SW480 (cell line): ENCODE data around the gene SUSD6.
A peak's percentile ranks its signal among the peaks of the same experiment; 100 is the strongest.

Experiments
- DNase-seq: peaks from one replicate; pipeline ENCODE4 v3.0.0-alpha.2; 2016; ENCODE audit warnings: low spot score

SUSD6 gene, protein sequence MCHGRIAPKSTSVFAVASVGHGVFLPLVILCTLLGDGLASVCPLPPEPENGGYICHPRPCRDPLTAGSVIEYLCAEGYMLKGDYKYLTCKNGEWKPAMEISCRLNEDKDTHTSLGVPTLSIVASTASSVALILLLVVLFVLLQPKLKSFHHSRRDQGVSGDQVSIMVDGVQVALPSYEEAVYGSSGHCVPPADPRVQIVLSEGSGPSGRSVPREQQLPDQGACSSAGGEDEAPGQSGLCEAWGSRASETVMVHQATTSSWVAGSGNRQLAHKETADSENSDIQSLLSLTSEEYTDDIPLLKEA

DNA sequence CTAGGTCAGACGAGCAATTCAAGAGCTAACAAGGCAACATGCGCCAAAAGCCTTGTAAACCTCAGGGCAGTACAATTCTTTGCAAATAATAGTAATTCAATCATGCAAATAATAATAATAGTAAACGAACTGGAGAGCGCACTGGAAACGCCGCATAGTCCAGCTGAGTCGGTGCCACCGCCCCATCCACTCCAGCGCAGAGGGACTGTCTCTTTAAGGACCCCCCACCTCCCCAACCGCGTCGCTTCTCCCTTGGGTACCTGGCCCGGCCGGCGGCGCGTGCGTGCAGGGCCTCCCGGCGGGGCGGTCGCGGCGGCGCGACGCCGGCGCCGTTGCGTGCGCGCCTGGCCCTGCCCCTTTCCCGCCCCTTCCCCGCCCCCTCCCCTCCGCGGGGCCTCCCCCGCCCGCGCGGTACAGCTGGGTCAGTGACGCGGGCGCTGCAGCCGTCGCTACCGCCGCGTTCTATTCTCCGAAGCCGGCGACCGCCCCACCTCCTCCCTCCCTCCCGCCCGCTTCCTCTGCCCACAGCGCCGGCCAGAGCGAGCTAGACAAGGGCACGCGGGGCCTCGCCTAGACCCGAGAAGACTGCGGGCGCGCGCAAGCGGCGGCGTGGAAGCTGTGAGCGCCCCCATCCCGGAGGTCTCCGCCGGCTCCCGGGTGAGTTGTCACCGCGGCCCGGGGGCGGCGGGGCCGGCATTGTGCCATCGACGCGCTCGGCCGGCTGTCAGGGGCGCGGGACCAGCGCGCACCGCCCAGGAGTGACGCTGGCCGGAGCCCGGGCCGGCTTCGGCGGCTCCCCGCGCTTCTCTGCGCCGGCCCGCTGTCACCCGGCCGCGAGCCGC lies at the start of gene SUSD6:
Gene SUSD6 (plus strand): TSS at position 425 of the 842 bp plus-strand sequence. CDS start 46,997 bp downstream, outside the sequence.
- peak; percentile 92 for DNase-seq

DNA sequence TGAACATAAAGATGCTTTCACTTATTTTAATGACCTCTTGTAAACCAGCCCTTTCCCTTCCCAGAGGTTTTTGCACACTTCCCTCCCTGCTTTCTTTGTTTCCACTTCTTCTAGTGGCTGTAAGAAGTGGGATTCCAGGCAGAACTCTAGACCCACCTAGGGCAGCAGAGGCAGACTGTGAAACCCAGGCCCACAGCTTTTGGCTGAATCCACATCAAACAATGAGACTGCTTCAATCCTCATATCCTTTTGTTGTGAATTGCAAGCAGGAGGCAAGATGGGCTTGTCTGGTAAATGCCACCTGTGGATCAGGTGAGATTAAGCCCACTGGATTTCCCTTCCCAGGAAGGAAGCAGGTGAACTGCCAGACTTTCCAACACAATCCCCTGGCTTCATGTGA lies 49.5 kb upstream of the SUSD6 start:
- DNase-seq = no peak

DNA sequence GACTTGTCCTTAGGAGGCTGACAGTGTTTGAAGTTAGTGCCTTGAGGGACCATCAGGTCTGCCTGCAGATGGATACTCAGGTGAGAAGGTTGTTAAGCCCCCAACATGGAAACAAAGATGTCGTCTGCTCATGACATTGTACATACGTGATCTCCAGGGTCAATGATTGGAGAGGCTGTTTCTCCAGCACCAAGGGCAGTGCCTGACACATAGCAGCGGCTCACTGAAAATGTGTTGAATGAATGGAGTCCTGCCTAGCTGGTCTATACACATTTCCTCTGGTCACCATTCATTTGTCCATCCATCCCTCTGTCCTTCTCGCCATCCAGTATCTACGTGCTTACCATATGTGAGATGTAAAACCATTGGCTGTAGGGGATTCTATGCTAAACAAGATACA lies 43.8 kb upstream of the SUSD6 start:
- no peak for DNase-seq

DNA sequence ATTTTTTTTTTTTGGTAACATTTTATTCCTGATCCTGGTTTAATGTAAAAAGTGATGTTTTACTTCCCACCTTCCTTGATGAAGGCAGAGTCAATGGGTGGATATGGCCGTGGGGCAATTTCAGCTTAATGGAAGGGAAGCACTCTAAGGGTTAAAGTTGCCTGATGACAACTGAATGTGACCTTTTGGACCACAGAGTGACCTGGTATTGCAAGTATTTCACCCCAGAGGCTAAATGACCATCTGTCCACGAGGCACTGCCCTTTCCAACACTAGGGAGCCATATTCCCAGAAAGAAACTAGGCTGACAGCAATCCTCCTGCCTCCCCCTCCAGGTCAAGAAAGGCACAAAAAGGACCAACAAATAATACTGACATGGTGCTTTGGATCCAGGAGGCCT lies 41.5 kb upstream of the SUSD6 start:
- no peak for DNase-seq

DNA sequence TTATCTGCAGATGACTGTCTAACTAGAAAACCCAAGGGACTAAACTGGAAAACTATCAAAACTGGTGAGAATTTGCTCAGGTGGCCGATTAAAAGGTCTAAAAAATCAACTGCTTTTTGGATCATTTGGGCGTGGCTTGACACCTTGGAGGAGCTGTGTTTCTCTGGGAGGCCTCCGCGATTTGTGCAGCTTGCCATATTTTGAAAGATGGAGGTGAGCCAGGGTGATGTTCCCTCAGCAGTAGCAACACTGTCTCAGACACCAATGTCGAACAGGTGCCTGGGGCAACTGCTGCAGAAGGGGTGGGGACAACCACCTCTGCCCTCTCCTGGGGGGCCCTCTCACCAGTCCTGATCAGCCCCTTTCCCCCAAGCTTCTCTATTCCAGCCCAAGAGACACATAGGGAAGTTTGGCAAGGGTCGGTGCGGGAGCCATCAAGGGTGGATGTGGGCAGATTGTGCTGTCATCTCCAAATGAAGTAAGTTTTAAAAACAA lies 40.5 kb upstream of the SUSD6 start:
- DNase-seq = no peak

DNA sequence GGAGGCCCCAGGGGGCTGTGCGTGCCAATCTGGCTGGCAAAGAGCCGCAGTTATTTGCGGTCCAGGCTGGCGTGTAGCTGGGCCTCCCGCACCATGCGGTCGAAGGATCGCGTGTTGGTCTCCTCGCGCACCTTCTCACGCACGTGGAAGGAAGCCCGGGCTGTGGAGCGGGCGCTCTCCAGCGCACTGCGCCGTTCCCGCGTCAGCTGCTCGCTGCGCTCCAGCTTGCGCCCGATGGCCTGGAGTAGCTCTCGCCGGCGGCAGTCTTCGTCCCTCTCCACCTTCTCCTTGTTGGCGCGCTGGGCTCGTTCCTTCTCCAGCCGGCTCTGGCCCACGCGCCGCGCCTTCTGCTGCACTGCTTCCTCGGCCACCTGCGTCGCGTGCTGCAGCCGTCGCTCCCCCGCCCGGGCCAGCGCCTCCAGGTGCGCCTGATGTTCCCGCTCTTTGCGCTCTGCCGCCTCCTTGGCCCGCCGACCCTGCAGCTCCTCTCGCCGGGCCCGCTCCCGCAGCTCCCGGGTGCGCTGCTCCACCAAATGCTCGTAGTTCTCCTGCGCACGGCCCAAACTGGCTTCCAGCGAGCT lies 39.9 kb upstream of the SUSD6 start:
- no peak for DNase-seq

DNA sequence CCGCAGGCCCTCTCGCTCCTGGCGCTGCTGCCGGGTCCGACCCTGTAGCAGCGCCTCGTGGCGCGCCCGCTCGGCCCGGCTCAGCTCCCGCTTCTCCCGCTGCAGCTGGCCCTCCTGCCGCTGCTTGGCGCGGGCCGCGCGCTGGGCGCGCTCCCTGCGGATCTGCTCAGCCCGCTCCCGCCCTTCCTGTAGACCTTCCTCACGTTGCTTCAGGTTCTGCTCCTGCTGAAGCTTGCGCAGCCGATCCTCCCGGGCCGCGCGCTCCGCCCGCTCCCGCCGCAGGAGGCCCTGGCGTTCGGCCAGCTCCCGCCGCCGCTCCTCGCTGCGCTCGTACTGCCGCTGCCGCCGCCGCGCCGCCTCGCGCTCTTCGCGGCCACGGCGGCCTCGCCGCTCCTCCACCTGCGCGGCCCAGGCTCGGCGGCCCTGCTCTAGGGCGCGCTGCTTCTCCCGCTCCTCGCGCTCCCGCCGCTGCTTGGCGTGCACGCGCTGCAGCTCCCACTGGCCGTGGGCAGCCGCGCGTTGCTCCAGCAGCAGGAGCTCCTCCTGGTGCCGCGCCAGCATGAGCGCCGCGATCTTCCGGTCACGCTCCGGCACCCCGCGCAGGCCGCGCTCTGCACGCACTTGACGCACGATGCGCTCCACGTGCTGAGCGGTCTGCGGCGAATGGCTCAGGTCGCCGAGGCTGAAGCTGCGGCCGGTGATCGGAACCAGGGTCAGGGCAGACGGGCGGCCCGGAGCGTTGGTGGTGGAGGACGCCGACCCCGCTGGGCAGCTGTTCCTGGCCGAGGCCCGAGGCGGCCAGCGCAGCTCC lies 39.2 kb upstream of the SUSD6 start:
- DNase-seq = peak; percentile 70

DNA sequence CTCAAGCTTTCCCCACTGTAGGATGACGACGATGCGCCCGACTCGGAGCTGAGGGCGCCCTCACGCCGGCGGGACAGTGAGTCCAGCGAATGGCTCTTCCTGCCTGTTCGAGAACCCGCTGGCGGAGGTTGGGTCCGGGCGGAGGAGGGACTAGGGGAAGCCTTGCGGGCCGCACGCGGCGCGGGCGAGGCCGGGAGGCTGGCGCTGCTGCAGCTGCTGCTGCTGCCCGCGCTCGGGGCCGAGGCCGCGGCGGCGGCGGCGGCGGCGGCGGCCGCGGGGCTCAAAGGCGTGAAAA lies 38.6 kb upstream of the SUSD6 start:
- no peak for DNase-seq

DNA sequence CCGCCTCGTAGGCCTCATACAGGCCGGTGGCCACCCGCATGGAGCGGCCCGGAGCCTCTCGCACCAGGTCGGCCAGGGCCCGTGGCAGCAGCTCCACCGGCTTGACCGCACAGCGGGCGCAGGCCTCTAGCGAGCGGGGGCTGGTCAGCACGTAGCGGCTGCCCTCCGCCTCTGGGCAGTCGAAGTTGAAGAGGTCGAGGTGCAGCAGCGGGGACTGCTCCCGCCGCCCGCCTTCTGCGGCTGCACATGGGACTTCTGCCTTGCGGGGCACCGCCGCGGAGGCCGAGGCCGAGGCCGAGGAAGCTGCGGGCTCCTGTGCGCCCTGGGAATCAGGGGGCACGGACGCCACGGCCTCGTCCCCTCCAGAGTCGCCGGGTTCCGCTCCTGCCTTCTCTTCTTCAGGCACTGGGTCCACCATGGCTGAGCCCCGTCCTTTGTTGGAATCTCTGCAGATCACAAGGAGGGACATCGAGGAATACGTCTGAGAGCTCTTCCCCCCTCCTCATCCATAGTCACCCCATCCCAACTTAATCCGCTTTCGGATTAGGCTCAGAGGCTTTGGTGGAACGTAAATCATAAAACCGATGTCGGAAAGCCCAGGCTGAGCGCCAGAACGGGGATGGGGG lies 38.1 kb upstream of the SUSD6 start:
- DNase-seq = no peak

DNA sequence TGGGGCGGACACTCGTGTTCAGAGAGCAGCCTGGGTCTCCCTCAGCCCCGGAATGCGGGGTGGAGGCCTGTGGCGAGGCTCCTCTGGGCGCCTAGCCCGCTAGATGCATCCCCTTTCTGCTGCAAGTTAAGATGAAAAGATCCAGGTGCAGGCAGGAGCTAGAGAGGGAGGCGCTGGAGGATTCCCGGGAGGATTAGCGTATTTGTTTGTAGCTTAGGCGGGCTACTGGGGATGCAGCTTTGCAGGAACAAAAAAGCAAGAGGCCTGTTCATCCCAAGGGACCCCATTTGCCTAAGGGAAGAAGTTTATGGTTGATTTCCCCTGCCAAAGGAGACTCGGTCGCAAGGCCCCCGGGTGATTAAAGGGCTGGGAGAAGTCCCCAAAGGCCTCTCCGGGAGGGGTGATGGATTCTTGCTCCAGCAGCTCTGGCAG lies 37.5 kb upstream of the SUSD6 start:
- peak; percentile 49 for DNase-seq

DNA sequence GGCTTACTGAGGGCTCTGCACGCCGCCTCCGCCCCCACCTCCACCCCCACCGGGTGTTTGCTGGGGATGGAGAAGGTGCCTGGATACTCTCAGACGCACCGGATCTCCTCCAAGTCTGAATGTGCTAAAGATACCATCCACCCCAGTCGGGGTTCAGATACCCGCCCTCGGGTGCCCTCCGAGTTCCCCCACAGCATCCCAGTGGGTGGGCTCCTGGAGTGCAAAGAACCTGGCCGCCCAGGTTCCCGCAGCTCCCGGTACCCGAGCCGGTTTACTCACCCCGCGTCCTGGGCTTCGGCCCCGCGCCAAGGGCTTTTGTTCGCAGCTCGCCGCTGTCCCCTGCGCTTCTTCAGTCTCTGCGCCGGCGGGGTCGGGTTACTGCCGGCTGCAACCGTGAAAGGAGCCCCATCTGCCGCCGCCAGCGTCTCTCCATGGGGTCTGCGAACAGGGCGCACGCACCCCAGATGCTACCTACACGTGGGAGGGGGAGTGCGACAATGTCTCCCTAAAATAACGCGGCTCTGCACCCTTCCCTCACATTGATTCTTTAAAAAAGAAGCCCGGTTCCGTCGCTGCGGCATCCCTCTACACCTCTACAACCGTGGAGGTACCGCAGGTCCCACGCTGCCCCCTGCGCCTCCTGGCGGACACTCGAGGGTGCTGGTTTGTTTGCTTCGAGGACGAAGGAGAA lies 37.0 kb upstream of the SUSD6 start, which contains the start of gene CCDC177:
Gene CCDC177 (minus strand): TSS at position 609 of the 691 bp plus-strand sequence. CDS start 1,249 bp downstream, outside the sequence.
- DNase-seq = peak; percentile 67

DNA sequence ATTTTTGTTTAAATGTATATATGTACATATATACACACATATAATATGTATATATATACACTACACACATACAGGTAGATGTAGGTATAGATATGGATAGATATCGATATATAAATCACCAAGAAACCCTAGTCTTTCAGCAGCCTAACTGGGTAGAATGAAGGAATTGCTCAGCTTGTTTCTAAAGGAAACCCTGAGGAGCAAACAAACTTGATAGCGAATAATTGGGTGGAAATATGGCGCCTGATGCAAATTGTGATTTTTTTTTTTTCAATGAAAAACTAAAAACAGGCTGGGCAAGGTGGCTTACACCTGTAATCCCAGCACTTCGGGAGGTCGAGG lies 36.5 kb upstream of the SUSD6 start:
- no peak for DNase-seq

DNA sequence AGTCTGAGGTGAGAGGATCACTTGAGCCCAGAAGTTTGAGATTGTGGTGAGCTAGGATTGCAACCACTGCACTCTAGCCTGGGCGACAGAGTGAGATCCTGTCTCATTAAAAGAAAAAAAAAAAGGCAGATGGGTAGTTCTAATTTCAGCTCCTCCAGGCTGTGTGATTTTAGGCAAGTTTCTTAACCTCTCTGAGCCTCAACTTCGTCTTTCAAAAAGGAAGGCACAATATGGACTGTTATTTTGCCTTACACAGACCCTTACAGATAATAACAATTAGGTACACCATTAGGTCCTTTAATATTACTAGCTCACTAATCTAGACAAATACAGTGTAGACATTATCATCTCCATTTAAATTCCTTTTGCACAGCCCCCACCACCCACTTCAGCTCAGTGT lies 31.9 kb upstream of the SUSD6 start:
- DNase-seq = no peak

DNA sequence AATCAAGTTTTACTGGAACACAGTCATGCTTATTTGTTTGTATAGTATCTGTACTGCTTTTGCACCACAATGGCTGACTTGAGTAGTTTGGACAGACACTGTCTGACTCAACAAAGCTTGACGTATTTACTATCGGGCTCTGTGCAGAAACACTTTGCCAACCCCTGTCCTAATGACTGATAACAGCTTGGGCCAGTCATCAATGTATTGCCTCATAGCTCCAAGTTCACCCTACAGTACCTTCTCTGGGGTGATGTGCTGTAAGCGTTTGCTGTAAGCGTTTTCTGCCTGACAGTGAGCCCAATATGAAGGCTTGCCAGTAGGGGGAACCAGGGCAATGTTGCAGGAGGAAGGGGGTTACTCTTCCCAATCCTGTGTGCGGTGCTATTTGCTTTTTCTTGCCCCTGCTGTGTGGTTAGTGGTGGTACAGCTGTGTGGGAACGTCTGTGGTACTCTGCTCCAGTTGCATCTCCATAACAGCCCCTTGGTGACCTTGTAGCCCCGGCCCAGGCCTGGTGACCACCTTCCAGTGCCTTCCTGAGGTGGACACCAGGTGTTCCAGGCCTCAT lies 31.3 kb upstream of the SUSD6 start:
- peak; percentile 42 for DNase-seq

DNA sequence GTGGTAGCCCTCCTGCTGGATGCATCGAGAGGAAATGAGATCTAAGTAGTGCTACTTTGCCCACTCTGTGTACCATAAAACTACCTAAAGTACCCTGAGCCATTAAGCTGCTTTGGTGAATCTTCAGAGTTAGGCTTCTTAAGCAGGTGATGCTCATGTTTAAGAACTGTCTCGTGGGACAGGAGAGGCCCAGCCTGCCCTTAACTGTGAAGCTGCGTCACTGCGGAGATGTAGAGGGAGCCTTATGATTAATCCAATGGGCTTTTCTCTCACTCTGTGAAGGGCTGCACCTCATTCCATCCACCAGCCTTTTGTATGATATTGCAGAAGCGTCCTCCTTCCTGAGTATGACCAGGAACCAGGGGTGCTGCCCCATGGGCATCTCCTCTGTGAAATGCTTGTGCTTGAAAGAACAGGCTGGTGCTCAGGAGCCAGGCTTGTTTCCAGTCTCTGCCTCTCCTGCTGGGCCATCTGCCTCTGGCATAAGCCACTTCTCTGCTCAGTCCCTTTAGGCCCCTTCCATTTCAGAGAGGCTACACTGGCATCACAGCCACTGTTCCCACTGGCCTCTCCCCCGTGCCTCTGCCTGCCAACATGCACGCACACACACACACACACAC lies 30.0 kb upstream of the SUSD6 start:
- DNase-seq = no peak

DNA sequence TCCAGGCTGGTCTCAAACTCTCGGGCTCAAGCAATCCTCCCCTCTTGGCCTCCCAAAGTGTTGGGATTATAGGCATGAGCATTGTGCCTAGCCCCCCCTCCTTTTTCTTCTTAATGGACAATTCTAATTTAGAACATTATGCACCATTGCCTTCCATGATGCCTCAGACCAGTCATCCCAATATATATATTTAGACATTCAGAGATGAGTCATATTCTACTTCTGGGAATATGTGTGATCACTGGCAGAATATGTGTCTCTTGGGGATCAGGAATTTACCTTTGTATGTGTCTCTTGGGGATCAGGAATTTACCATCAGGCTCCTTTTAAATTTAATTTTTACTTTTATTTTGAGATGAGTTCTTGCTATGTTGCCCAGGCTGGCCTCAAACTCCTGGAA lies 29.2 kb upstream of the SUSD6 start:
- no peak for DNase-seq

DNA sequence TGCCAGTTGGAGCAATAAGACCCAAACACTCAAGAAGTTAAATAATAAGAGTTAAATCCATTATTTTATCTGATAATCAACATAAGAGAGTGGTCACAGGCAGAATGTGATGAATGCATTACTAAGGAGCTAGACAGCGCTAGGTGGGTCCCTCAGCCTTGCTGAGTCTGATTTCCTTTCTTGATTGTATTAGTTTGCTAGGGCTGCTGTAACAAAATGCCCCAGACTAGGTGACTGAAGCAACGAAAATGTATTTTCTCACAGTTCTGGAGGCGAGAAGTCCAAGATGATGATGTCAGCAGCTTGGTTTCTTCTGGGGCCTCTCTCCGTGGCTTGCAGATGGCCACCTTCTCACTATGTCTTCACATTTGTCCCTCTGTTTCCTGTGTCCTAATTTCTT lies 28.6 kb upstream of the SUSD6 start:
- DNase-seq = no peak

DNA sequence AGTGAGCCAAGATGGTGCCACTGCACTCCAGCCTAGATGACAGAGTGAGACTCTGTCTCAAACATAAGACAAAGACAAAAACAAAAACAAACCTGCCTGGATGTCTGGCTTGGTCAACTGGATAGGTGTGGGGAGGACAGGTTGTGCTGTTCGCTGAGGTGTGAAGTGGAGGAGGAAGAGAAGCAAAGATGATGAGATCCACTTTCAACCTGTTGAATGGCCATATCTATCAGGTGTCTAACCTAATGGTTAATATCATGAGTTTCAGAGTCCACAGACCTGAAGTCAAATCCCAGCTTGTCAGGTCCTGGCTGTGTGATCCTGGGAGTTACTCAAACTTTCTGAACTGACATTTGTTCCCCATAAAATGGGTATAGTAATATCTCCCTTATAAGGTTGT lies 27.0 kb upstream of the SUSD6 start:
- no peak for DNase-seq

DNA sequence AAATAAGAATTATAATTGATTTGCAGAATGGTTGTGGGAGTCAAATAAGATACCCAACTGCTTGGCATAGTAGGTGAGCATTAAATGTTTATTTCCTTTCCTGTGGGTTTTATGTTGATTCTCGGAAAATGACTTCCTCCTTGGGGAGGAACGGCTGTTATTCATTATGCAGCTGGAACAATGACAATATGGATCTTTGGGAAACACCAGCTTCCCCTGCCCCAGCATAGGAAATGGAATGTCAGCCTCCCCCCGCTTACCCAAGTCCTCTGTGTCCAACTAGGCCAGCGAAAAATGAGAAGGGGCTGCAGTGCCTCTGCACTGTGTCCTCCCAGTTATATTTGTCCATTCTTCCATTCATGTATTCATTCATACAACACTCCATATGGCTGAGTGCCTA lies 25.0 kb upstream of the SUSD6 start:
- DNase-seq = no peak

DNA sequence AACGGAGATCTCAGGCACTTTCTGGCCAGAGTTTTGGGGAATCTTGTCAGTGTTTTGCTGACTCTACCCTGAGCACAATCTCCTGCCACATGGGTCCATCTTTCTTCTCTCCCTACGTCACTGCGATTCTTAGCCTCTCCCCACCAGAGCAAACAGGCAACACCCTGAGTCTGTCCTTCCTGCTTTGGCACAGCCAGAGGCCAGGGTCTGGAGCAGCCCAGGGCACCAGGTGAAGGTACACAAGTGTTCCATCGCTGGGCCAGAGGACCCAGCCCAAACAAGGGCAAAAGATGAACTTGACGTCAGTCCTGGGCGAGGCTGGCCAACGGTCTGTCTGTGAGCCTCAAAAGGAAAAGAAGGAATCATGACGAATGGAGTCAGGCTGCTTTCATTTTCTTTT lies 24.0 kb upstream of the SUSD6 start:
- no peak for DNase-seq
